ENCODE measurements around the gene CEBPG.

Gene CEBPG

DNA sequence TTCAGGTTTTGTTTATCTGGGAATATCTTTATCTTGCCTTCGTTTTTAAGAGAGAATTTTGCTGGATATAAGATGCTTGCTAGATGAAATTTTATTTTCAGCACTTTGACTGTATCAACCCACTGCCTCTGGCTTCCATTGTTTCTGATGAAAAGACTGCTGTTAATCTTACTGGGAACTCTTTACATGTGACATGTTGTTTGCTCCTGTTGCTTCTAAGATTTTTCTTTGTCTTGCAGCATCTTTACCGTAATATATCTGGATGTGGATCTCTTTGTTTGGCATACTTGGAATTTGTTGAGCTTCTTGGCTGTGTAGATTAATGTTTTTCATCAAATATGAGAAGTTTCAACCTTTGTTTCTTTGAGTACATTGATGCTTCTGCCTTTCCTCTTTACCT, 18.0 kb upstream of the CEBPG start:
- no peak for DNase-seq

DNA sequence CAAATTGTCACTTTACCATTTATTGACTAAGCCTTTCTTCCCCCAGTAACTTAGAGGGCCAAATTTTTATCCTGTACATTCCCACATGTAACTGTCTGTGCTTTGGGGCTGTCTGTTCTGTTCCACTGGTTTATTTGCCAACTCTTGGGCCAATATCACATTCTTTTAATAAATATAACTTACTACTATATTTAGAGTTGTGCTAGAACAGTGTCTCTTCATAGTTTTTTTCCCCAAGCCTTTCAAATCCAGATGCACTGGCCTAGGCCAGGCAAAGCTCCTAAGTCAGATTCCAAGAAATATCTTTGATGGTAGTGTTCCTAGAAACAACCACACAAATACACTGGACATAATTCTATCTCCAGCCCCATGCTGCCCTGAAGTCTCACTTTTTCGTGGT, 16.0 kb upstream of the CEBPG start:
- DNase-seq: no peak

DNA sequence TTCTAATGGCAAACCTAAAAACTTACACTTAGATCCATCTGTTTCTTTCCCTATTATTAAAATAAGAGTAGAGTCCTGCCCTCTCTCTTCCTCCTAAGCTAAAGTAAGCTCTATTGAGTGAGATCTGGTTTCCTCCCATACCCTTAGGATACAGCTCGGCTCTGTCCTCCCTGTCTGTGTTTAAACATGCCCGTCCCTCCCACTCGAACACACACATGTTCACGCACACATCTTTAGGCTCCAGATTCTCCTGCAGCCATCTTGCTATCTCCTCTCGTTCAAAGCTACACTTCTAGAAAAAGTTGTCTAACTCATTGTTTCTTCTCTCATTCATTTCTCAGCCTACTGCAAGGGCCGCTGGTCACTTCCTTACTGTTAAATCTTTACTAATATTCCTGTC, 15.1 kb upstream of the CEBPG start:
- DNase-seq: no peak

DNA sequence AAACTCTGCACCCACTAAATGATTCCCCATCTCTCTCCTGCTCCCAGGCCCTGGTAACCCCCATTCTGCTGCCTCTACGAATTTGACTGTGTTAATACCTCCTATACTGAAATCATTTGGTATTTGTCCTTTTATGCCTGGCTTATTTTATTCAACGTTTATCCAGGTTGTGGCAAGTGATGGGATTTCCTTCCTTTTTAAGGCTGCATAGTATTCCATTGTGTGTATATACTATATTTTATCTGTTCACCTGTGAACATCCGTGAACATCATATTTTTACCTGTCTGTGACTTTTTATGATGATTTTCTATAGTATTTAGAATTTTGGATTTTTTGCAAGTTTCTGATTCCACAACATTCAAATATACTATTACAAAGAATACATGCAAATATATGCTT, 13.9 kb upstream of the CEBPG start:
- no peak for DNase-seq

DNA sequence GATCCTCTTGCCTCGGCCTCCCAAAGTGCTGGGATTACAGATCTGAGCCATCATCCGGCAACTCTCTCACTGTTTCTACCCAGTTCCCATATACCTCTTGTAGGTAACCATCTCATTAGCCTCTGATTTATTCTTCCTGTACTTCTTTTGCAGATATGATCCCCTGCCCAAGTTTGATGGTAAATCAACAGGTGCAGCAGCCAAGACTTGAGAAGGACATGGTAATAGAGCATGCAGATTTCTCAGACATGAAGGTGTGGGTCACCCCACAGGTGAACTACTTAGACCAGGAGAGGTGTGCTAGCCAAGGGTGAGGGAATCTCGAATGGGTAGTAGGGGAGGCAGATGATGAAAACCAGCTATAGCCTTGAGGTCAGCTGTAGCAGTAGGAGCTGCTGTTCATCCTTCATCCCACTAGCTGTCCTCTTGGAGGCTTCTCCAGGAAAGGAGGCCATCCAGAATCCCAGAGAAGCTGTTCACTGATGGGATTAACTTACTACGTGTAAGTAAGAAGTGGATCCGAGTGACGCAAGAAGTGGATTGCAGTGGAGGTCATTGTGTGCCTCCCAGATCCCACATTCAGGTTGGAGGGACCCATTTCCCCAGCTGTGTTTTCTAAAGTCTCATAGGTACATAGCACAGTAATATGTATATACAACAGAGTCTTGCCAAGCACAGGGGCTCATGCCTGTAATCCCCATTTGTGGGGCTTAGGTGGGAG, 10.8 kb upstream of the CEBPG start:
- DNase-seq: no peak

DNA sequence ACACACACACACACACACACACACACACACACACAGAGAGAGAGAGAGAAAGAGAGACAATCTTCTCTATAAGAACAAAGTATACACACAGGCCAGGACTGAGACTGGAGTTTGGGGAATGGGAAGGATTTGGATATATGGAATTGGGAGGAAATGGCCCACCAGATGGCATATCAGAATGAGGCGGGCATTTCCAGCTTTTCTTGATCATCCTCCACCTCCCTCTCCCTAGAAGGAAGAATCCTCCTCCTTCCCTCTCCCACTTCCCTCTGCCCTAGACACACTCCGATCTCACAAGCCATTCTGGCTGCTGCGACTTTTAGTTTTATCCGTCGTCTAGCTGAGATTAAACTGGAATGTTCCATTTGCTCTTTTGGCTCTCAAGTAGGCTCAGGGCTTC, 10.0 kb upstream of the CEBPG start:
- DNase-seq: no peak

DNA sequence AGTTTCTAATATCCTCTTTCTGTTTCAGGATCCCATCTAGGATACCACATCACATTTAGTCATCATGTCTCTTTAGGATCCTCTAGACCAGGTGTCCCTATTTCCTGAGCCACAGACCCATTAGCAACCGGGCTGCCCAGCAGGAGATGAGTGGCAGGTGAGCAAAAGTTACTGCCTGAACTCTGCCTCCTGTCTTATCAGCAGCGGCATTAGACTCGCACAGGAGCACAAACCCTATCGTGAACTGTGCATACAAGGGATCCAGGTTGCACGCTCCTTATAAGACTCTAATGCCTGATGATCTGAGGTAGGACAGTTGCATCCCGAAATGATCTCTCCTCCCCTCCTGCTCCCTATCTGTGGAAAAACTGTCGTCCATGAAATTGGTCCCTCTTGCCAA, 7.8 kb upstream of the CEBPG start:
- no peak for DNase-seq

DNA sequence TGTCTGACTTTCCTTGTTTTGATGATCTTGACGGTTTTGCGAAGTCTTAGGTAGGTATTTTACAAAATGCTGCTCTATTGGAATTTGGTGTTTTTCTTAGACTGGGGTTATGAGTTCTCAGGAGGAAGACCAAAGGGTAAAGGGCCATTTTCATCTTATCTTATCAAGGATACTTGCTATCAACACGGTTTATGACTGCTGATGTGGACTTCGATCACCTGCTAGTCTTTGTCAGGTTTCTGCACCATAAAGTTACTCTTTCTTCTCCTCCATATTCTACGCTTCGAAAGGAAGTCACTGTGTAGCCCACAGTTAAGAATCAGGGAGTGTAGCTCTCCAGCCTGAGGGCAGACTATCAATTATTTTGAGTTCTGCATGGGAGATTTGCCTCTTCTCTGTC, 7.4 kb upstream of the CEBPG start:
- DNase-seq: no peak

DNA sequence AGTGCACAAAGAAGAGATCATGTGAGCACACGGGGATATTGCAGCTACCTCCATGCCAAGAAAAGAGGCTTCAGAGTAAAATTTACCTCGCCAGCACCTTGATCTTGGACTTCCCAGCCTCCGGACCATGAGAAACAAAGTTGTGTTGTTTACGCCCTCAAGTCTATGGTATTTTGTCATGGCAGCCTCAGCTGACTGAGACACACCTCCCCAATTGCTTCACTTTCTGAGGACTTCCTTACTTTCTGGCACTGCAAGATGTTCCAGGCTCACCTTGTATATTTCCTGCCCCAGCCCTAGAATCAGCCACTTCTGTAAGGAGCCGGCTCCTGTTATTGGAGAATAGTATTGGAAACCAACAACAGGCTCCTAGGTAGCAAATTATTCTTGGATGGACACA, 6.6 kb upstream of the CEBPG start:
- no peak for DNase-seq

DNA sequence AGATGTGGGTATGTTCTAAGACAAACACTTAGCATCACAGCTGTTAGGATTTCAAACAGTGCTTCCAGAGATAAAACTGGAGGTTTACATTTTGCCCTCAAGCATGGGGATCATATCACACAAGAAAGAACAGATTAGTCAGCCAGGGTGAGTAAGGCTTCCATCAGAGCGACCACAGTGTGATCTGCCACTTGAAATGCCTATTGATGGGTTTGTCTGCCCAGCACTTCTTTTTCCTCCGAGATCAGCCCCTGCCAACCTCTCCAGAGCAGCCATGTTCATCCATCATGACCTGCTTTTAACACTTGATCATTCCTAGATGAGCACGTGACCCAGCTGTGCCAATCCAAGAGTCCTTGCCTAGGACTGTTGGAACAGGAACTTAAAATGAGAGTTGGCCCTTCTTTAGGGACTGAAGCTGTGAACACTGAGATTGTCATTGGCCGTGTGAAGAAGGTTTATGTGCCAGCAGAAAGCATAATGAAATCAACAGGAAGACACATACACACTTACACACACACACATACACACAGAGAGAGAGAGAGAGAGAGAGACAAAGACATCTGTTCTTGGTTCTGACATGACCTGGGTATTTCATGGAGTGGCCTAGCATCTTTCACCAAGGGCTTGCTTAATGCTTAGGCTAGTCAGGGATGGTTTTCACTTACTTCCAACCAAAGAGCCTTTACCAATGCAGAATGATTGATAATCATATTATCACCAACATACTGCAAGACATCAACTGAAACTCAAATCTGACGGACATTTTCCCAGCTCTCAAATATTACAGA, 5.2 kb upstream of the CEBPG start:
- no peak for DNase-seq

DNA sequence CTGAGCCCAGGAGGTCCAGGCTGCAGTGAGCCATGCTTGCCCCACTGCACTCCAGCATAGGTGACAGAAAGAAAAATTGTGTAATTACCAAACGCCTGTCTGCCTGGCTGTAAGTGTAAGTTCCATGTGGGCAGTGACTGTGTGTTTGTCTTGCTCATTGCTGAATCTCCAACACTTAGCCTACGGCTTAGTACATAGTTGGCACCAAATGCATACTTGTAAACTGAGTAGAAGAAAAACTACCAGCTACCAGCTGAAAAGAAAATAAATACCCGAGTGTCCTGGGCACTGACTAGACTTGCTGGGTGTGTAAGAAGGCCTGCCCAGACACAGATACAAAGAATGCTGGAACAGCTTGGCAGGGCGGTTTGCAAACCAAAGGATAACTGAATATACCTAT, 2.7 kb upstream of the CEBPG start:
- DNase-seq: no peak

DNA sequence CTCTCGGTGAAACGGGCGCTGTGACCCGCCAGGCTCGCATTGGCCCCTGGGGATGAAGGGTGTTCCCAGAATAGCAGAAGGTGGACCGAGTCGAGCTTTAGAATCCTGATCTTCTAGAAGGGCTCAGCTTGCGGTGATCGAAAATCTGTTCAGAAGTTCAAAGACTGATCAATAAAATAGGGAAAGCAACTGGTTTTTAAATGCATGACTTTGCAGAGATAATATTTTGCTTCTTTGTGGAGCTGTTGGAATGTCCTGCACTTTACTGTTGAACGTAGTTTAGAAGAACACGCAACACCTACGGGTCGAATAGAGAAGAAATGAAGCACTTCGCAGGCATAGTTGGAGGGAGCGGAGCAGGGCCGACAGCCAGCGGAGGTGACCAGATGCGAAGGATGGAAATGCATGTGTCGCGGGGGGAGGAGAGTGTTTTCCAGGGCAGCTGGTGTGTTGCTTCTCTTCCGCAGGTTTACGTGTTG, 766 bp downstream of the CEBPG start:
- peak; percentile 26 for DNase-seq

DNA sequence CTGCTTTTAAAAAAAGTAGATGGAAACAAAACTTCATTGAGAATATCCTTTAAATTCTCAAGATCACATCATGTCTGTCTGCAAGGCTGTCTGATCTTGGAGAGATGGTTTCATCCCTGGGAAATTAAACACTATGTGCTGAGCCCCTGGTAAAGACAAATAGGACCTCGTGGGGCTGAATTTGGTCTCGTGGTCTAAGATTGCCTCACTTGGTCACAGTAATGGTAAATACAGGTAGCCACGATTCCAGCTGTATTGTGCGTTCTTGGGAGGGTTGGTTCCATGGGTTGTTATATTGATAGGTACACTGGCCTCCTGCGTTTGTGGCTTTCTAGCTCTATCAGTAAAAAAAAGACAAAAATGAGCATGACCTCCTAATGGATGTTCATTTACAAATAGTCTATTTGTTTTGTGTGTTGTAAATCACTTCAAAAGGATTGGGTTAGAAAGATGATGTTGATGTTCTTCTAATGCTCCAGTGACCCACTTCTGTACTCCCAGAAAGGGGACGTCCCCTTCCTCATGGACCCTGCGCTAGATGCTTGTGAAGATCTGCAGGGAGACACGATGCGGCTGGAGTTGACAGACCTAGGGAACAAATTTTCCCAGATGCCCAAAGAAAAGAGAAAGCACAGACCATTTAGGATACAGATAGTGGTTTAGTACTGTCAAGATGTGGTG, 1.8 kb downstream of the CEBPG start:
- no peak for DNase-seq

DNA sequence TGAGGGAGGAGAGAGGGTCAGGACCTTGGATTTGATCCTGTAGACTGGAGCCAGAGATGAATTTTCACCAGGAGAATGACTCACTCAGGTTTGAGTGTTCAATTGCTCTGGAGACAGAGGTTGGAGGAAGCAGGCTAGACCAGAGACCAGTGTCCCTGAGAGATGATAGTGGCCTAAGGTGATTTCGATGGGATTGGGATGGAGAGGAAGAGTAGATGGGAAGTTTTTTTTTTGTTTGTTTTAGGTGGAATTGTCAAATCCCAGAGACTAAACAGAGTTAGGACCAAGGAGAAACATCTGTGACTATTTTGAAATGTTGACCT, 2.3 kb downstream of the CEBPG start:
- DNase-seq: no peak

DNA sequence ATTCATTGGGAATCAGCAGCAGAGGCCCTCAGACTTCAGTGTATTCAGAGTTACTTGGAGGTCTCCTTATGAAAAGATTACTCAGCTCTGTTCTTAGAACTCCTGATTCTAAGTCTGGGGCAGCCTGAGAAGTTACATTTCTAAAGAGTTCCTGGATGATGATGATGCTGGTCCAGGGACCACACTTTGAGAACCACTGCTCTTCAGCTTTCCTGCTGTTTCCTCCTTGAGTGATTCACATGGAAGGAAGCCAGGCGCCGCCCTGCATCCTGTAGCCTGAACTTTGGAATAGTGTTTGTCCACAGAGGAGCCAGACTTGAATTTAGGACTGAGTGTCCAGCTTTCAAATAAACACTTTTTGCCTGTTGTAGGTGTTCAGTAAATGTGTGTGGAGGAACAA, 2.9 kb downstream of the CEBPG start:
- DNase-seq: no peak

DNA sequence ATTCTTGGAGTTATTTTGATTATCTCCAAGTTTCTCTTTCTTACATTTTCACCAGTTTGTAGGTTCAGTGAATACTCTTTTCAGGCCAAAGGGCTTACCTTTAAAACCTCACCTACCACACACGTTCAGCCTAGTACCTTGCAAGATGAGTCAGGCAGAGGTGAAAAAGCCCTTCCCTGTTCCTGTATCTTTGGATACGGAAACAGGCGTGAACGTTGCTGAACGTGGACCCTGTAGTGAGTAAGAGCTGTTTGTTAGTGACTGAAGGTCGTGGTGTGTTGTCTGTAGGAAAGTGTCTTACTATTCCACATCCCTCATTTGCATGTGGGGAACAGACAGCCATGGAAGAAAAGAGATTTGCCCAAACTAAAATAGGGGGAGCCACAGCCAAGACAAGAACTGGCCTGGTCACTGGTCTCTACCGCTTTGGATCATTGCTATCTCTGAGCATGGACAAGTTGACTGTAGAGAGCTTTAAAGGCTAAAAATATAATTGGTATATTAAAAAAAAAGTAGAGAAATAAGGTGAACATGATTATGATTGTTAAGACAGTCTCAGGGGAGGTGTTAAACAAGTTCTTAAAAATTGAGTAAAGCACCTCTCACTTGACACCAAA, 3.5 kb downstream of the CEBPG start:
- DNase-seq: no peak

DNA sequence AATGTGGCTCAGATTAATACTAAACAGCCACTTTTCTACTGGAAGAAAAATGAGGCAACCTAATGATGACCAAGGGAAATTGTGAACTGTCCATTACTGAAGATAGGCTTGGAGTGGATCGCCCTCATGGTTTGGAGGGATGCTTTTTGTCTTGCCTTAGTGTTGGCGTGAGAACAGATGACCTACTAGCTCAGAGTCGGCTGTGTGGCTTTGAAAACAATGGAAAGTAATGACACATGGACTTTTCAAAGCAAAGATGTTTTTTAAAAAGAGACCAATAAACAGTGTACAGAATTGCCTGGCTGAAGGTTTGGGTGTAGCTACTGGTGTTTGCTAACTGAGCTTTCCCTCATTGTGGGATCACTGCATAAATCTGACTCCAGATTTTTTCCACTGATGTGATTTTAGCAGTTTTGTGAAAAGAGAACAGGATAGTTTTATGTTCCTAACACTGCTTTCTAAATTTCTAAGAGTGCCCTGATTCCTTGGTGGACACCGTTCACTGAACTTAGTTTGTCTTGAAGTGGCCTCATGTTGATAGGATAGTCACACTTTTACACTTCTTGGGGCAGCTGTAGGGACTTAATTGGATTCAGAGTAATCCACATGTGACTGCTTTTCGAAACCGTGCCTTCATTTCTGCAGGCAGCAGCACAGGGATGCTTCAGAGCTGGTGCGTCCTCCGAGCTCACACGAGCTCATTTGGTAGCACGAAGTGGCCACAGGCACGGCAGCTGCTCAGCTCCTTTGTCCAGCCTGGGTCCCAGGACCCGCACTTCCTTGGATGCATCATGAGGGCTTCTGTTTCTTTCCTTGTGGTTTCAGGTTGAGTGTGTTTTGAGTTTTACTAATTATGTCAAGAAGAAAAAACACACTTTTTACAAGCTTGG, 4.3 kb downstream of the CEBPG start:
- no peak for DNase-seq

DNA sequence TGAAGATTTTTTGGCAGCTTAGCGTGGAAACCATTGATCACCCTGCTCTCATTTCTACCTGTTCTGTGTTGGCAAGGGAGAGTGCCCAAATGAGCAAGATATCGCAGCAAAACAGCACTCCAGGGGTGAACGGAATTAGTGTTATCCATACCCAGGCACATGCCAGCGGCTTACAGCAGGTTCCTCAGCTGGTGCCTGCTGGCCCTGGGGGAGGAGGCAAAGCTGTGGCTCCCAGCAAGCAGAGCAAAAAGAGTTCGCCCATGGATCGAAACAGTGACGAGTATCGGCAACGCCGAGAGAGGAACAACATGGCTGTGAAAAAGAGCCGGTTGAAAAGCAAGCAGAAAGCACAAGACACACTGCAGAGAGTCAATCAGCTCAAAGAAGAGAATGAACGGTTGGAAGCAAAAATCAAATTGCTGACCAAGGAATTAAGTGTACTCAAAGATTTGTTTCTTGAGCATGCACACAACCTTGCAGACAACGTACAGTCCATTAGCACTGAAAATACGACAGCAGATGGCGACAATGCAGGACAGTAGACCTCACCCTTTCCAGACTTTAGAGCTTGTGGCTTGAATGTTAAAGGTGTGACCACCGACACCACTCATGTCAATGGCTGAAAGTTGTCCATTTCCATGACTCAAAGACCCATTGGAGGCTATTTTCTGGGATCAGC, 5.8 kb downstream of the CEBPG start:
- DNase-seq: no peak

DNA sequence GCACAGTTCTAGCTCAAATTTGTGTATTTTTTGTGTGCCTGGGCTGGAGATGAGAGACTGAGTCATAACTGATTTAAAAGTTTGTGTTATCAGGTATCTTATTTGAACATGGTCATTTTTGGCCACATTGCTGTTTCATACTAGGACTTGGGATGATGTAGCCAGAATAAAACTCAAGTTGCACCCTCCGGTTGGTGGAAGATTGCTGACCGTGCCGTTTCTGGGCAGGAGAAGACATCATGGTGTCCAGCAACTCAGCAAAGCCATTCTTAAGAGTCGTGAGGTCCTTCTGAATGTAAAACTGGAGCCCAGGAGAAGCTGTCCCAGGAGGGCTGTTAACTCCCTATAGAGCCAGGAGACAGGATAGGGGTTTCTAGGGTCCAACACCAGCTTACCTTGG, 7.6 kb downstream of the CEBPG start:
- DNase-seq: no peak

DNA sequence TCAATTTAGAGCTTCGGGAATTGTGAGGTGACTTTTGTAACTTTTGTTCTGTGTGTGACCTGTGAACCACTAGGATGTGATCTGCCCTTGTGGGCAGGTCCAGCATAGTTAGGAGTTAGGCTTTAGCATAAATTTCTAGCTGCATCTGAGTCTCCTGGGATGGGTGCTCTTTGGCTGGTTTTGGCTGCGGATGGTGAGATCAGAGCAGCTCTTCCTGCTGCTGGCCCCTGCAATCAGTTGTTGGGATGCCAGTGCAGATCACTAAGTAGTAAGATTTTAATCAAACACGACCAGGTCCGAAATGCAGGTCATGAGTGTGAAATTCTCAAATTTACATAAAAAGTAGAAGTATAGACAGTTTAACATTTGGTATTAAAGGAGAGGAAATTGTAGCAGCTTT, 8.5 kb downstream of the CEBPG start:
- DNase-seq: no peak

DNA sequence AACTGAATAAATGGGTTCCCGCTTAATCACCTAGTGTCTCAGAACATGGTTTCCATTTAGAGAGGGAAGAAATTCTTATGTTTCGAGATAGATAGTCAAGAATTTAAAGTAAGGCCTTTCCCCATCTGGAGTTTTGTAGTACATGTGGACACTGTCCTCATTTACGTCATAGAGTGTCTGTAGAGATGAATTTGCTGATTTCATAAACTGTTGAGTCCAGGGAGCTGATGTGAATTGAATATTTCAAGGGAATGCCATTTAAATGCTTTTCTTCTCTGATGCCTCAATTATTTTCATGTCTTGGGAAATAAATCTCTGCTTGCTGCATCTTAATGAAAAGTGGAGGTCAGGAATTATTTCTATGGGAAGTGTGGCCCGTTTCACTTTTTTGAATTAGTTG, 9.5 kb downstream of the CEBPG start:
- no peak for DNase-seq

DNA sequence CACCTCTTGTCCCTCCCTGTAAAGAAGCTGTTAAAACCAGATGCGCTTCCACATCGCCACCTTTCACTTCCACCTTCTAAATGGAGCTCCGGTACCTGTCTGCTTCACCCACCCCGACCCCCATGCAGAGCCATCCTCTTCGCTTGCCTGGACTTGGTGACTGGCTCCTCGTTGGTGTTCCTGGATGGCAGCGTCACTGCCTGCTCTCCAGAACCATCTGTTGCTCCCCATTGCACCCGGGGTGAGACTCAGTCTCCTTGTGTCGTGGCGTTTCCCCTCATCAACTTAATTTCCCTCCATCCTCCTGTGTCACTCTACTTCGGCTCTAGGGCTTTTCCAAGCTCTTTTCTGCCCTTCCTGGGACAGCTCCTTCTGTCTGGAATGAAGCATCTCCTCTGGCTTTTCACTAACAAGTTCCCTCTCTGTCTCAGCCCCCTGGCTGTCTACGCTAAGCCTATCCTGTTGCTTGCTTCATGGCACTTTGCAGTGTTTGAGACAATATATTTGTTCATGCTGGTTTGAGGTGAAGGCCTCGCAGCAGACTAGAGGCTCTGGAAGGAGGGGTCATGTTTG, 10.3 kb downstream of the CEBPG start:
- DNase-seq: no peak

Data from NCI-H748 treated with DMSO at 0.1 percent for 48 hours (cell line).